GM12892 (cell line): ENCODE data around the gene MARCHF10.

ENCODE experiments used
- POLR2A ChIP-seq: IDR thresholded peaks from 2 replicates; pipeline ENCODE4 v1.6.1; 2011; ENCODE audit warnings: low read depth, low read length, control low read depth
- POLR2AphosphoS5 ChIP-seq: IDR thresholded peaks from 2 replicates; pipeline ENCODE4 v1.6.1; 2011; ENCODE audit warnings: low read depth, low read length, control low read depth
- TAF1 ChIP-seq: IDR thresholded peaks from 2 replicates; pipeline ENCODE4 v1.6.1; 2011; ENCODE audit warnings: low read depth, mild to moderate bottlenecking, control low read depth, low read length, borderline replicate concordance

DNA sequence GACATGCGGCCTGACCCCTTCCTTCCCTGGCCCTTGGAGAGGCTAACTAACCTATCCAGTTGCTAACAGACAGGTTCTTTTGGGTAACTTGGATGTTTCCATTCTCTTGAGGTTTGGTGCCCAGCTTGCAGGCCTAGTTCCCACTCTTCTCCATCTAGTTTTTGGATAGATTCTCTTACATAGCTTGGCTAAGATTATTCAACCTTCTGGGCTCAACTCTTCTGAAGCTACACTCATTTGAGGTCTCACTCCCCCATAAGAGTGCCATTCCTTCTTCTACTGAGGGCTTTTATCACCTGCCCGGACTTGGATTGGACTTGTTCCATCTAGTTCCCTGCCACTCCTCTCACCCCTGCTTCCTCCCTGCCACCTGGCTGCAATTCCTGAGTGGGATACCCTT lies 44.1 kb upstream of the MARCHF10 start:
- TF ChIP-seq POLR2AphosphoS5, result no peak
- no peak for TF ChIP-seq POLR2A
- TF ChIP-seq TAF1, result no peak
